Measurements from ENCODE around the gene TSC2.
"Not testable (repeated sequence)": the region's sequence is repeated elsewhere in the genome, so short reads cannot be mapped to it uniquely, and the experiment has no call there.

The TSC2 gene

DNA sequence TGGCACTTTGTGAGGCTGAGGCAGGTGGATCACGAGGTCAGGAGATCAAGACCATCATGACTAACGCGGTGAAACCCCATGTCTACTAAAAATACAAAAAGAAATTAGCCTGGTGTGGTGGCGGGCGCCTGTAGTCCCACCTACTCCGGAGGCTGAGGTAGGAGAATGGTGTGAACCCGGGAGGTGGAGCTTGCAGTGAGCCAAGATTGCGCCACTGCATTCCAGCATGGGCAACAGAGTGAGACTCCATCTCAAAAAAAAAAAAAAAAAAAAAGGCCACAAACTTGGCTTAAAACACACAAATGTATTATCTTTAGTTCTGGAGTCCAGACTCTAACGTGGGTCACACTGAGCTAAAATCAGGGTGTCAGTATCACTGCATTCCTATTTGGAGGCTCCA, 36.1 kb upstream of the TSC2 start:
- DNase-seq = not testable (repeated sequence)

DNA sequence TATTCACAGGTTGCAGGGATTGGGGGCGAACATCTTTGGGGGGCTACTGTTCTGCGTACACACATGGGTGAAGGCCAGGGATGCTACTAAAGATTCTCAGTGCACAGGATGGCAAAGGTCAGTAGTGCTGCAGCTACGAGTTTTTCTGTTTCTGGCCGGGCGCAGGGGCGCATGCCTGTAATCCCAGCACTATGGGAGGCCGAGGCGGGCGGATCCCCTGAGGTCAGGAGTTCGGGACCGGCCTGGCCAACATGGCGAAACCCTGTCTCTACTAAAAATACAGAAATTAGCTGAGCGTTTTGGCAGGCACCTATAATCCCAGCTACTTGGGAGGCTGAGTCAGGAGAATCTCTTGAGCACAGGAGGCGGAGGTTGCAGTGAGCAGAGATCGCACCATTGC, 34.3 kb upstream of the TSC2 start:
- DNase-seq = no peak

DNA sequence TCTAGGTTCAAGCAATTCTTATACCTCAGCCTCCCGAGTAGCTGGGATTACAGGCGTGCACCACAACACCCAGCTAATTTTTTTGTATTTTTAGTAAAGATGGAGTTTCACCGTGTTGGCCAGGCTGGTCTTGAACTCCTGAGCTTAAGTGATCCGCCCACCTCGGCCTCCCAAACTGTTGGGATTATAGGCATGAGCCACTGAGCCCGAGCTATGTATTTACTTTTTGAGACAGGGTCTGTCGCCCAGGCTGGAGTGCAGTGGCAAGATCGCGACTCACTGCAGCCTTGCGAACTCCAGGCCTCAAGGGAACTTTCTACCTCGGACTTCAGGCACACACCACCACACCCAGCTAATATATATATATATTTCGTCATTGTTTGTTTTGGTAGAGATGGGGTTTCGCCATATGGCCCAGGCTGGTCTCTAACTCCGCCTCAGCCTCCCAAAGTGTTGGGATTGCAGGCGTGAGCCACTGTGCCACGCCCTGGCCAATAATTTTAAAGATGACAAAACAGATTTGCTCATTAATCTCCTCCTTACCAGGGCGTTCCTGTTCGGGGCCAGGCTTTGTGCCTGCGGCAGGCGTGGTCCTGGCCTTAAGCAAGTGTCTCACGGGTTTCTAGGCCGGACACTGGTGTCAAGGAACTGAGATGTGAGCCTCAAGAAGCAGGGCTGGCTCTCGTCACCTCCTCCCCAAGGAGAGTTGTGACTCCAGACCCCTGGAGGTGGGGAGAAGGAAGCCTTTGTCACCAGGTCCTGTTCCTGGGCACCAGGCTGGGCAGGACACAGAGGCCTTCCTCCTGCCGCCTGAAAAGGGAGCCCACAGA, 32.5 kb upstream of the TSC2 start:
- no peak for DNase-seq

DNA sequence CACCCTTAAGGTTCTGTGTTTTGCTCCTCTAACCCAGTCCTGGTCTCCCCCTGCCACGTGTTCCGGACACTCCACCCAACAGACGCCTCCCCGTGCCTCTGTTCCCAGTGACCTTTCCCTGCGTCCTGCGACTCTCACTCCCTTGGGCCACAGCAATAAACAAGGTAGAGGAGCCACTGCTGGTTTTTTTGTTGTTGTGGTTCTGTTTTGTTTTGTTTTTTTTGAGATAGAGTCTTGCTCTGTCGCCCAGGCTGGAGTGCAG, 31.9 kb upstream of the TSC2 start:
- DNase-seq = no peak

DNA sequence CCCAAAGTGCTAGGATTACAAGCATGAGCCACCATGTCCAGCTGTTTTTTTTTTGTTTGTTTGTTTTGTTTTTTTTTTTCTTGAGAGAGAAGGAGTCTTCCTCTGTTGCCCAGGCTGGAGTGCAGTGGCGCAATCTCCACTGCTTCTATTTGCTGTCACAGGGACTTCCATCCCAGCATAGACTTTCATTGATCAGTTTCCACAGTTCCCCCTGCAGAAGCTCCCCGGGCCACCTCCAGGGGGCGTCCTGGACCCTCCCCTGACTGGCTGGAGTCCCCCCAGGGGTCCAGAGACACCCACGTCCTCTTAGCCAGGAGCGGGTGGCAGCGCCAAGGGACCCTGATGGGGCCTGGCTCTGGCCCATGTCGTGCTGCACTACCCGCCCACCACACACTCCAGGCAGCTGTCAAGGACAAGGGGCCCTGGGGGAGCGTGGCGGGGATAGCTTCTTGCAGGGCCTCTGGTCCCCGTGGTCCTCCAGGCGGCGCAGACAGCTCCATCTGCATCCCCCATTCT, 31.3 kb upstream of the TSC2 start:
- DNase-seq = no peak

DNA sequence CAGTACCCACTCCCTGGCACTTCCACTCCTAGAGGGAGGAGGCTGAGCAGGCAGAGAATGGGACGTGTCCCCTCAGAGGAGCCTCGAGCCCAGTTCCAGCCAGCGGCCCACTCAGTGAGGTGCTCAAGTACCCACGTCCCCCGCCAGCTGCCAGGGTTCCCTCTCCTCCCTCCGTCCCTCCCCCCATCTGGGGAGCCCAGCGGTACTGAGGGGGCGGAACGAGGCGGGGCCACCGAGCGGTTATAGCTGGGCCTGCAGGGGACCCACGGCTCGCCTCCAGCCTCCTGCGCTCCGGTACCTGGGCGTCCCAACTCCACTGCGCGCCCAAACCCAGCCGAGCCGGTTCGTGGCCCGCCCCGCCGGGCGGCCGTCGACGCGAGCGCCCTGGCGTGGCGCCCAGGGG, 28.3 kb upstream of the TSC2 start, which contains the start of gene NPW:
Gene NPW, plus strand, starts transcription at position 268 of the 403 bp plus-strand sequence.
- no peak for DNase-seq

DNA sequence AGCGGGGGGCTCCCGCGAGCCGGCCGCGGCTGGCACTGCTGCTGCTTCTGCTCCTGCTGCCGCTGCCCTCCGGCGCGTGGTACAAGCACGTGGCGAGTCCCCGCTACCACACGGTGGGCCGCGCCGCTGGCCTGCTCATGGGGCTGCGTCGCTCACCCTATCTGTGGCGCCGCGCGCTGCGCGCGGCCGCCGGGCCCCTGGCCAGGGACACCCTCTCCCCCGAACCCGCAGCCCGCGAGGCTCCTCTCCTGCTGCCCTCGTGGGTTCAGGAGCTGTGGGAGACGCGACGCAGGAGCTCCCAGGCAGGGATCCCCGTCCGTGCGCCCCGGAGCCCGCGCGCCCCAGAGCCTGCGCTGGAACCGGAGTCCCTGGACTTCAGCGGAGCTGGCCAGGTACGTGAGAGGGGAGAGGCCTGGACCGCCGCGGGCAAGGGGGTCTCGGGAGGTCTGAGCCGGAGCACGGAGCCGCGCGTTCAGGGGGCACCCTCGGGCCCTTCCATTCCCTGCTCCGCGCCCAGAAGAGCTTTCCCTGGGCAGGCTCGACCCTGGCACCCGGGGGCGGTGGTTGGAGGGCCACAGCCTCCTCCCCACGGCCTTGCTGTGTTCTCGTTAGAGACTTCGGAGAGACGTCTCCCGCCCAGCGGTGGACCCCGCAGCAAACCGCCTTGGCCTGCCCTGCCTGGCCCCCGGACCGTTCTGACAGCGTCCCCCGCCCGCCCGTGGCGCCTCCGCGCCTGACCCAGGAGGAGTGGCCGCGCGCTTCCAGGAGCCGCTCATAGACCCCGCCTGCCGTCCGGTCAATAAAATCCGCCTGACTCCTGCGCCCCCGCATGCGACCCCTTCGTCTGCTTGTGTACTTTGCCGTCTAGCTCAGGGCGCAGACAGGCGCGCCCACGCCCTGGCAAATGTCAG, 27.6 kb upstream of the TSC2 start:
- DNase-seq = no peak

DNA sequence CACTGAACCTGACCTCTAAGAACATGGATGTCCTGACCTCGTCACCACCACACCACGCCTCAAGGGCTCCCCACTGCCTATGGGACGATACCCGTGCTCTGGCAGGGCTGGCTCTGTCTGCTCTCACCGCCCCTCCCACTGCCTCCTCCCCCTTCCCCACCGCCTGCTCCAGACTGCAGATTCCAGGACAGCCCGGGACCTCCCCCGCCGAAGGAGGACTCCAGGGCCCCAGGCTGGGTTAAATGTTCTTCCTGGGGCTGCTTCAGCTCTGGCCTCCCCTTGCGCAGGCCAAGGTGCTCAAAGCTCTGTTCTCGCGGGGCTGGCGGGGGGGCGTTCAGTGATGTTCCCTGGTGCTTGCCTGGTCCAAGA, 25.1 kb upstream of the TSC2 start:
- DNase-seq = no peak

DNA sequence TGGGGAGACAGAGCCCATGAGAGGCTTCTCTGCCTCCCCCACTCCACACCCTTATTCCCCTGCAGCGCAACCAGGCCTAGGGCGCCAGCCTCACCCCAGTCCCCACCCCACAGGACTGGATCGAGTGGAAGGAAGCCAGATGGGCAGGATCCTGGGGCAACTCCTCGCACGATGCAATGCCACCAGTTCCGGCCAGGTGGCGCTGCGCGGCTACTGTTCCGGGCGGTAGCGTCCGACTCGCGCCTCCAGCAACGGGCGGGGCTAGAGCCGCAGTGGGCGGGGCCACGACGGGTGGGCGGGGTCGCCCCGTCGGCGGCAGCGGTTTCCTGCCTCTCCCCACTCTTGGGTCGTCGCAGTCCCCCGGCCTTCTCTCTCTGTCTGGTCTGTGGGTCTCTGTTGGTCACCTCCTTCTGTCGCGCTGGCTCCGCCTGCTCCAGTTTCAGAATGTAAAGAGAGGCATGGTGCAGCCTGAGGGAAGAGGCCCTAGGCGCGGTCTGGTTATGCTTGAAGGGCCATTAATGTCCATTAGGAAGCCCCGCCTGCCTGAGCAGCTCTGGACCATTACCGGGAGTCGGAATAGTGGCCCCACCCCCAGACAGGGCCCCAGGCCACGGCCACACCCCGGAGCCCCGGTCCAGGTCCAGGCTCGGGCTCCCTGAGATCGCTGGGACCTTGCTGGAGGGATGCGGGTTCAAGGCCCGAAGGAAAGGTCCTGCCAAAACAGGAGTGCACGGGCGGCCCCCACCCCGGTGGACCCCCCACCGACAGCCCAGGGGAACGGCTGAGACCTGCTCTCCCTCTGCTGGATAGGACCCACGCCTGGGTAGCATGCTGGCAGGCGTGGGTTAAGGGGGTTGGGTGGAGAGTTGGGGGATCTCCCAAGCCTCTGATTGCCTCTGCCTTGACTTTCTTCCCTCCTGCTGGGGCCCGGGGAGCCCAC, 24.4 kb upstream of the TSC2 start:
- peak; percentile 92 for DNase-seq

DNA sequence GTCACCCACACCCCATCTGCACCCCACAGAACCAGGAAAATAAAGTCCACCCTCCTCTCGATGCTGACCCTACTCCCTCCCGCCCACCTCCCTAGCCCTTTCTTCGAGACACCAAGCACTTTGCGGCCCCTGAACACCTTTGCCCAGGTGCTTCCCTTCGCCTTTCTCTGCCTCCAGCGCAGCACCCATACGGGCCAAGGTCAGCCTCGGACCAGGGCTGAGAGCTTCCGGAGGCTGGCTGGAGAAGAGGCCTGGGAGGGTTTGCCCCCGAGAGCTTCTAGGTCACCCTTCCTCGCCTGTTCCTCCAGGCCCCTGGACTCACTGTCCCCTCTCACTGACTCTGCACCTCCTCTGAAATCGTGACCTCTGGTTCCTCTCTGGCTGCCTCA, 23.8 kb upstream of the TSC2 start:
- no peak for DNase-seq

DNA sequence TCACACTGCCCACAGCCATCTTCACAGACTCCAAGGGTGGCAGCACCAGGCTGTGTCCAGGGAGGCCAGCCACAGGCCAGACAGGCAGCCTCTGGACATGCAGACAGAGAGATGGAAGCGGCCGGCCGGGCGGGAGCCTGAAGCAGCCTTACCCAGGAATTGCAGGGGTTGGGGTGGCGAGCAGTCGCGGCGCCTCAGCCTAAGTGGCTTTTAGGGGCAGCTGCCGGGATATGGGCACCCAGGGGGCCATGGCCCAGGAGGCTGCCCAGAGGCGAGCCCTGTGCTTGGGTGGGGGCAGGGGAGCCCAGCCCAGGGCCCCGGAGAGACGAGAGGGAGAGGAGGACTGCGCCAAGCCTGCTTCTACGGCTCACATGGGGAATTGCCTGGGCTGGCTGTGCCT, 22.5 kb upstream of the TSC2 start:
- no peak for DNase-seq

DNA sequence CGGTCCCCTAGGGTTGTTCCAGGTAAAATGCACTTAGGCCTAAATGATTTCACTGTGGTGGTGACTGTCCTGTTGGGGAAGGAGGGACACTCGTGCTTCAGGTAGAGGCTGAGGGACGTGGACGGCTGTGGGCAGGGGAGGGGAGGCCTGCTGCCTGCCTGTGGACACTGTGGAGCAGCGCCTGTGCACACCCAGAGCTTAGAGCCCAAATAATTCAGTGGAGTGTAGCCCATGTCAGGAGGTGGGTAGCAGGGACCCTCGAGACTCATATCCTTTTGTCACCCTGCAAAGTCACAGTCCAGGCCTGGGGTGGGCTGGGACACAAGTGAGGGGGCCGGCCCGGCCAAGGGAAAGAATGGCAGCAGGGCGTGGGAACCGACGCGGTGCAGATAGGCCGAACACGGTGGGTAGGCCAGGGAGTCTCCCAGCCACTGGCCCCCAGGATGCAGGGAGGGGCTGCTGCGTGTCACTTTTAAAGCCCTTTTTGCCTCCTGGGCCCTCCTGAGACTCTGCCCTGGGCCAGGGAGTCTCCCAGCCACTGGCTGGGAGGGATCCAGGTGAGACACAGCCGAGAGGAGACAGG, 21.8 kb upstream of the TSC2 start:
- no peak for DNase-seq

DNA sequence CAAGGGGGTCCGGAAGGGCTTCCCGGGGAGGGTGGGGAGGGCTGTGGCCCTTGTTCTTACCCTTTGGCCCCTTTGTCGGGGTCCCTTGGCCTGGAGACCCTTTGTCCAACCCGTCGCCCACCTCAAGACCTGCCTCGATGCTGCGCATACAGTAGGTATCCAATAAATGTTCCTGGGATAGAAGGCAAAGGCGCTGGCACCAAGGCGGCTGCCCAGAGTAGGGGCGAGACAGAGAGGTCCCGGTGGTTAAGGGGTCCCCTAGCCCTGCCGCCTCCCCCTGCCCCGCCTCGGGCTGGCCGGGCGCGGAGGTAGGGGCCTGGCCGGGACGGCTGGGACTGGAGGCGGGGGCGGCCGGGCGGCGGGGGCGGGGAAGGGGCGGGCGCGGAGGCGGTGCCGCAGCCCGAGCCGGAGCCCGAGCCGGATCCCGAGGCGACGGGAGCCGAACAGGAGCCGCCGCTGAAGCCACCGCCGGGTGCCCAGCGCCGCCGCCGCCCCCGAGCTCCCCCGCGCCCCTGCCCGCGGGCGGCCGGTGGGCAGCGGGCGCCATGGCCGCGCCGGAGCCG, 21.2 kb upstream of the TSC2 start, which contains the start of gene NHERF2:
Gene NHERF2, plus strand, starts transcription at position 442 of the 563 bp plus-strand sequence. Its CDS starts 104 bp downstream, at position 546.
- DNase-seq = no peak

DNA sequence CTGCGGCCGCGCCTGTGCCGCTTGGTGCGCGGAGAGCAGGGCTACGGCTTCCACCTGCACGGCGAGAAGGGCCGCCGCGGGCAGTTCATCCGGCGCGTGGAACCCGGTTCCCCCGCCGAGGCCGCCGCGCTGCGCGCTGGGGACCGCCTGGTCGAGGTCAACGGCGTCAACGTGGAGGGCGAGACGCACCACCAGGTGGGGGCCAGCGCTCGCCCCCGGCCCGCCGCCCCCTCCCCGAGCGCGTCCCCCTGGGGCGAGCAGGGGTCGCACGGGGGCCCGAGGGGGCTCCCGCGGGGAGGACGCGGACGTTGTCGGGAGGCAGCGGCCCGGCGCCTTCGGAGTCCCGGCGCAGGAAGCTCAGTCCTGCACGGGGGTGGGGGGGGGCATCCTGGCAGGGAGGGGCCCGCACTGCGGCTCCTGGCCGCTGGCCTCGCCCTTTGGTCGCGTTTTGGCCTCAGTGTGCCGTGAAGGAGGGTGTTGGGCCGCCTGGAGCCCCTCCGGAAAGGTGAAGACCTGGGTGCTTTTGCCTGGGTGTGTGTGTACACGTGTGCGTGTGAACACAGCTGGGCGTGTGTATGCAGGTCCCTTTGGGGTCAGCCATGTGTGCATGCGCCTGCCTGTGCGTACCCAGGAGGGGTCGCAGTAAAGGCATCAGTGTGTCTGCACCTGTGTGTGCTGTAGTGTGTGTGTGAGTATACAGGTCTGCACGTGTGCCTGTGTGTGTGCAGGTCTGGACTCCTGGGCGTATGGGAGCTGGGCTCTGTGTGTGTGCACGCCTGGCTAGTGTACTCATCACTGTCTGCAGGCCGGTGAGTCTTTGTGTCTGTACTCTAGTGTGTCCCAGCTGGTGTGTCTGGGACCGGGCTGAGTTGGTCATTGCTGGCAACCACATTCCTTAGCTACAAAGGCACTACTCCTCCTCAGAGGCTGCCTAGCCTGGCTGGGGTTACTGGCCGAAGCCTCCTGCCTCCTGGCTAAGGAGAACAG, 20.5 kb upstream of the TSC2 start:
- DNase-seq = no peak

DNA sequence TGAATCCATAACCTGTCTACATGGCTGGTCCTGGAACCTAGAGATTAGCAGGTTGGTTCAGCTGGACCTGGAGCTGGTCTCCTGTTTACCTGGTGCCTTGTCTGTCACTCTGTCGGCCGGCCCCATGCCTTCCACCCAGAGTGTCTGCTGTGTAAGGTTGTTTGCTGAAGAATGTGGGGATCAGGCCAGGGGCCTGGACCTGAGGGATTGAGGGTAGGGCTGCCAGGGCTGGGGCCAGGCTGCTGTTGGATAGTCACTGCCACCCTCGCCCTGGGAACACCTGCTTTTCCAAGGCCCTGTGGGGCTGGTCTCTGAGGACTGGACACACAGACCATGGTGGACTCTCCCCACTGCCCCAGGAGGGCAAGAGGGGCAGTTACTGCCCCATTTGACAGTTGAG, 19.6 kb upstream of the TSC2 start:
- DNase-seq = no peak

DNA sequence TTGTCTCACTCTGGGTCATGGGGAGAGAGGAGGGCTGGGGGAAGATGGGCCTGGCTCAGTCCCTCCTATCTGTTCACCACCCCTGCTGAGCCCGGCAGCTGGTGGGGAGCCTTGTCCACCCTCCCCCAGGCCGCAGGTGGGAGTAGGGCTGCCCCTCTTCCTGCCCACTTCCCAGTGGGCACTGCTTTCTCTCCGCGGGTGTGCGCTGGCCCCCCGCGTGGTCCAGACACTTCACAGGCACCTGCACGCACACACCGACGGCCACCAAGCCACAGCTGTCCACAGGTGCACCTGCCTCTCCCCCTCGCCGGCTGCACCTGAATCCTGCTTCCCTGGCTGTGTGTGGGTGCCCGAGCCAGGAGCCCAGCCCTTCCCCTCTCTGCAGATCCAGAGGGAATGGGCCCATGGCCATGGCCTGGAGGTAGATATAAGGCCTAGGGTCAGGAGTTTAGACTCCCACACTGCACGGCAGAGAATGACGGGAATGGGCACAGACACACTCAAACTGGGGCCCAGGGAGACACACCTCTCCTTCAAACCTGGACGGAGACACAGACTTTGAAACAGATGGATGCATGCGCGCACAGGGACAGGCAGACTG, 19.1 kb upstream of the TSC2 start:
- DNase-seq = no peak

DNA sequence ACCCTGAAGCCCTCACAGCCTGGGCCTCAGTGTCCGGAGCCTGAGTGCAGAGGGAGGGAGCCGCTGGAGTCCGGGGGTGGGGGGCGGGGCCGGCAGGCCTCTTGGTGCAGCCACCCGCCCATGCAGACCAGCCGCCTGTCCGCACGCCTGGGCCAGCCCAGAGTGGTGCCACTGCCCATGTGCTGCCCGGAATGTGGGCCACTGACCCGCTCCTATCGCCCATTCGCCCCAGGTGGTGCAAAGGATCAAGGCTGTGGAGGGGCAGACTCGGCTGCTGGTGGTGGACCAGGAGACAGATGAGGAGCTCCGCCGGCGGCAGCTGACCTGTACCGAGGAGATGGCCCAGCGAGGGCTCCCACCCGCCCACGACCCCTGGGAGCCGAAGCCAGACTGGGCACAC, 18.4 kb upstream of the TSC2 start:
- no peak for DNase-seq

DNA sequence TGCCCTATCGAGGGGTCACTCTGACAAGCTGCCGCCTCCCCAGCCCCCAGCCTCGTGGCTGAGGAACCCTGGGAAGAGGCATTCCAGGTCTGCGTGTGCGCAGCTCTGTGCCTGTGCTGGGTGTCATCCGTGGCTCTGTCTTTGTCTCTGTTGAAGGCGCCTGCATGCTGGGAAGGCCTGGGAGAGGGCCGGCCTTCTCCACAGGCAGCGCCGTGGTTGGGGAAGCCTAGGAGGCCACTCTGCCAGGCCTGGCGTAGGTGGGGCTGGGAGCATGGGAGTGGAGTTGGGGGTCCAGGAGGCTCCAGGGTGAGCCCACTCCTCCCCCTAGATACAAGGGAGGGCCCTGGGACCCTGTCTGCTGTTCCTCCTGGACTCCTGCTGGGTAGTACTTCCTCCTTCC, 17.7 kb upstream of the TSC2 start:
- DNase-seq = no peak

DNA sequence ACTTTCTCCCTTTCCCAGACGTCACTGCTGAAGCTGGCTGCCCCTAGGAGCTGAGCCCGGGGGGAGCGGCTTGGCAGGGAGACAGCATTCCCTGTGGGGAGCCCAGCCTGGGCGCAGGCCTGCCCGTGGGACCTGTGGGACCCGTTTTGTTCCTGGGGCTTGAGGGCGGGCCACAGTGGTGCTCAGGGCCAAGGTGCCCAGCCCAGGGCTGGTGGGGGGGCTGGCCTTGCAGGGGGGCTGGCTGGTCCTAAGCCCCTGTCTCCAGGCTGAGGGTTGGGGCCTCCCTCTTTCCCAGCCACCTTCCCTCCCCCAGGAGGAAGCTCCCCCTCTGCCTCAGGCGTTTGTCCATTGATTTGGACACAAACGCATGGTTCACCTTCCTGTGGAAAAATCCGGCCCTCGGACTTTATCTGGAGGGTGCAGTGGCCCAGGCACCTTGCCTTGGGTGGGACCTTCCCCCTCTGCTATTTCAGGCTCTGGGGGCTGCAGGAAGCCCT, 16.7 kb upstream of the TSC2 start:
- no peak for DNase-seq

All from midbrain (tissue), 1 donor.